Trophoblast cell (in vitro differentiated cells and primary cell): Measurements from ENCODE around the gene SH3BP1. TPM values are rescaled to one million over a fixed set of nuclear protein-coding genes. Genes with fewer than 3 reads are reported as not detected.
A peak's percentile ranks its signal among the peaks of the same experiment; 100 is the strongest.
"Not testable (repeated sequence)": the region's sequence is repeated elsewhere in the genome, so short reads cannot be mapped to it uniquely, and the experiment has no call there.

Source experiments
- DNase-seq, 2 donors: peaks; one replicate each; pipeline ENCODE4 v3.0.0-alpha.2; 2016
- H2AFZ ChIP-seq: 2 replicates; pipeline ENCODE4 v1.6.1; 2013; ENCODE audit warnings: low read length, moderate library complexity, mild to moderate bottlenecking; ENCODE audit not compliant: insufficient read depth, poor library complexity
- H2AK5ac ChIP-seq: 2 replicates; pipeline ENCODE4 v1.6.1; 2013; ENCODE audit warnings: mild to moderate bottlenecking, low read length
- H2BK120ac ChIP-seq: 2 replicates; pipeline ENCODE4 v1.6.1; 2013; ENCODE audit warnings: low read length, mild to moderate bottlenecking, moderate library complexity; ENCODE audit not compliant: insufficient read depth, poor library complexity
- H2BK12ac ChIP-seq: 2 replicates; pipeline ENCODE4 v1.6.1; 2013; ENCODE audit warnings: mild to moderate bottlenecking, low read length, moderate library complexity
- H2BK5ac ChIP-seq: 2 replicates; pipeline ENCODE4 v1.6.1; 2013; ENCODE audit warnings: low read length, low read depth, moderate library complexity, mild to moderate bottlenecking; ENCODE audit not compliant: poor library complexity
- H3K14ac ChIP-seq: 2 replicates; pipeline ENCODE4 v1.6.1; 2013; ENCODE audit warnings: mild to moderate bottlenecking, low read length
- H3K18ac ChIP-seq: 2 replicates; pipeline ENCODE4 v1.6.1; 2013; ENCODE audit warnings: mild to moderate bottlenecking, low read length
- H3K23ac ChIP-seq: 2 replicates; pipeline ENCODE4 v1.6.1; 2013; ENCODE audit warnings: low read length
- H3K27ac ChIP-seq: 2 replicates; pipeline ENCODE4 v1.5.1; 2013; ENCODE audit warnings: low read depth, mild to moderate bottlenecking, inconsistent platforms, low read length, moderate library complexity
- H3K27me3 ChIP-seq: 2 replicates; pipeline ENCODE4 v1.6.1; 2013; ENCODE audit warnings: inconsistent platforms, mild to moderate bottlenecking, low read length, moderate library complexity; ENCODE audit not compliant: insufficient read depth
- H3K36me3 ChIP-seq, 2 experiments: 1 replicate in 1 of 2; 2 replicates in 1 of 2; pipeline ENCODE4 v1.6.1; 2013; ENCODE audit warnings: low read length in 2 of 2, mild to moderate bottlenecking in 2 of 2, moderate library complexity in 1 of 2; ENCODE audit not compliant: insufficient read depth in 2 of 2, control insufficient read depth in 1 of 2
- H3K4ac ChIP-seq: 2 replicates; pipeline ENCODE4 v1.6.1; 2013; ENCODE audit warnings: low read depth, mild to moderate bottlenecking, low read length, moderate library complexity
- H3K4me1 ChIP-seq, 2 experiments: 1 replicate in 1 of 2; 2 replicates in 1 of 2; pipeline ENCODE4 v1.6.1; 2013; ENCODE audit warnings: low read length in 2 of 2, mild to moderate bottlenecking in 2 of 2, moderate library complexity in 1 of 2; ENCODE audit not compliant: insufficient read depth in 2 of 2, control insufficient read depth in 1 of 2
- H3K4me2 ChIP-seq: 2 replicates; pipeline ENCODE4 v1.6.1; 2013; ENCODE audit warnings: inconsistent platforms, mild to moderate bottlenecking, low read length, moderate library complexity
- H3K4me3 ChIP-seq: 2 replicates; pipeline ENCODE4 v1.5.1; 2013; ENCODE audit warnings: mild to moderate bottlenecking, low read depth, low read length, inconsistent platforms
- H3K79me1 ChIP-seq: one replicate; pipeline ENCODE4 v1.6.1; 2013; ENCODE audit warnings: low read length
- H3K79me2 ChIP-seq: 2 replicates; pipeline ENCODE4 v1.6.1; 2013; ENCODE audit warnings: low read length, mild to moderate bottlenecking; ENCODE audit not compliant: control insufficient read depth, insufficient read depth, poor library complexity
- H3K9ac ChIP-seq: 2 replicates; pipeline ENCODE4 v1.6.1; 2013; ENCODE audit warnings: mild to moderate bottlenecking, low read length
- H3K9me3 ChIP-seq: 2 replicates; pipeline ENCODE4 v1.6.1; 2013; ENCODE audit warnings: low read depth, mild to moderate bottlenecking, control low read depth, inconsistent platforms, low read length; ENCODE audit not compliant: insufficient read depth
- H4K12ac ChIP-seq: 2 replicates; pipeline ENCODE4 v1.6.1; 2013; ENCODE audit warnings: low read depth, mild to moderate bottlenecking, low read length, moderate library complexity
- H4K8ac ChIP-seq: 2 replicates; pipeline ENCODE4 v1.6.1; 2013; ENCODE audit warnings: low read depth, mild to moderate bottlenecking, low read length, moderate library complexity
- H4K91ac ChIP-seq: one replicate; pipeline ENCODE4 v1.6.1; 2013; ENCODE audit warnings: low read depth, mild to moderate bottlenecking, low read length, moderate library complexity
- WGBS: extraction: QIAGEN DNeasy Blood & Tissue Kit; methylation state at CpG from one replicate; pipeline ENCODE4 v1.1.7; 2013; ENCODE audit warnings: missing lambda C conversion rate; ENCODE audit not compliant: insufficient read length, insufficient coverage; ENCODE audit errors: extremely low coverage; 5-methylcytosine and 5-hydroxymethylcytosine counted together
- polyA plus RNA-seq: library from polyadenylated mRNA; stranded (reverse); fragments of 200-250 nt; gene quantifications from 2 replicates; pipeline ENCODE4 v1.2.3, GENCODE V29; 2013

The SH3BP1 gene
- polyA plus RNA-seq = 34.1 and 35.7 TPM in 2 replicates

GRCh38 chr22:37639070-37639760 is at the start of gene SH3BP1:
TSS of gene SH3BP1 (plus strand) at chr22:37639669. CDS start at chr22:37639788, 119 bp downstream.
- no CpG with 5 or more reads among the region's 57 CpGs for WGBS

DNA sequence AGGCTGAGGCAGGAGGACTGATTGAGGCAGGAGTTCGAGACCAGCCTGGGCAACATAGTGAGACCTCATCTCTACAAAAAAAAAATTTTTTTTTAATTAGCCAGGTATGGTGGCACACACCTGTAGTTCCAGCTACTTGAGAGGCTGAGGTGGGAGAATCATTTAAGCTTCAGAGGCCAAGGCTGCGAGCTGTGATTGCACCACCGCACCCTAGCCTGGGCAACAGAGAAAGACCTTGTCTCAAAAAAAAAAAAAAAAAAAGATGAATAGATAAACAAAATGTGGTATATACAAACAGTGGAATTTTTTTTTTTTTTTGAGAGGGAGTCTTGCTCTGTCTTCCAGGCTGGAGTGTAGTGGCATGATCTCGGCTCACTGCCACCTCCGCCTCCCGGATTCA is 48.4 kb upstream of the SH3BP1 start:
- not testable (repeated sequence) for H3K4me1 ChIP-seq, H3K4me3 ChIP-seq, H3K79me1 ChIP-seq, H3K36me3 ChIP-seq, H3K4ac ChIP-seq, H2AK5ac ChIP-seq, H3K79me2 ChIP-seq, H3K23ac ChIP-seq, H3K27me3 ChIP-seq, H3K4me2 ChIP-seq, H4K12ac ChIP-seq, H3K9ac ChIP-seq, H3K9me3 ChIP-seq, H2AFZ ChIP-seq
- Histone ChIP-seq H3K27ac (peak overlapping the region; percentile 88), H4K91ac (peak overlapping the region; percentile 88), H3K18ac (peak overlapping the region; percentile 54), H3K14ac (peak overlapping the region; percentile 48), H4K8ac (peak overlapping the region; percentile 73), H2BK5ac (peak overlapping the region; percentile 81), H2BK12ac (peak overlapping the region; percentile 70), H2BK120ac (peak overlapping the region; percentile 90)
- DNase-seq = peak in 1 of 2 donors; percentile 54
- WGBS = no CpG with 5 or more reads among the region's 6 CpGs

More at GRCh38 chr22:37639070-37639760, at the start of gene SH3BP1:
- H3K9ac ChIP-seq = peak within 1 kb of the TSS; percentile 64
- H3K27ac ChIP-seq = peak within 1 kb of the TSS; percentile 72
- H2AK5ac ChIP-seq = peak within 1 kb of the TSS; percentile 92
- H3K36me3 ChIP-seq = peaks cover 23 to 27% of the 10 kb centered on the region in 2 experiments
- H3K18ac ChIP-seq = peak within 1 kb of the TSS; percentile 90
- peak within 1 kb of the TSS; percentile 60 for H3K4me2 ChIP-seq
- H3K27me3 ChIP-seq = no peaks in the 10 kb centered on the region
- peak within 1 kb of the TSS; percentile 86 for H2BK5ac ChIP-seq
- peak within 1 kb of the TSS; percentile 93 for H2BK12ac ChIP-seq
- peak within 1 kb of the TSS; percentile 79 for H2BK120ac ChIP-seq
- H4K12ac ChIP-seq = peak within 1 kb of the TSS; percentile 60
- peak within 1 kb of the TSS; percentile 78 for H3K14ac ChIP-seq
- H3K4ac ChIP-seq = peak within 1 kb of the TSS; percentile 84
- peaks cover 3% of the 10 kb centered on the region for H3K9me3 ChIP-seq
- peak within 1 kb of the TSS; percentile 11 for H3K23ac ChIP-seq
- H3K4me3 ChIP-seq = peak within 1 kb of the TSS; percentile 83
- peak; percentile 65 to 79 for DNase-seq
- H3K79me2 ChIP-seq = peaks cover 9% of the 10 kb centered on the region
- peaks cover 28 to 32% of the 10 kb centered on the region in 2 experiments for H3K4me1 ChIP-seq
- peak within 1 kb of the TSS; percentile 81 for H4K8ac ChIP-seq
- peak within 1 kb of the TSS; percentile 95 for H4K91ac ChIP-seq
- H2AFZ ChIP-seq = peak within 1 kb of the TSS; percentile 28
- peaks cover 19% of the 10 kb centered on the region for H3K79me1 ChIP-seq

DNA sequence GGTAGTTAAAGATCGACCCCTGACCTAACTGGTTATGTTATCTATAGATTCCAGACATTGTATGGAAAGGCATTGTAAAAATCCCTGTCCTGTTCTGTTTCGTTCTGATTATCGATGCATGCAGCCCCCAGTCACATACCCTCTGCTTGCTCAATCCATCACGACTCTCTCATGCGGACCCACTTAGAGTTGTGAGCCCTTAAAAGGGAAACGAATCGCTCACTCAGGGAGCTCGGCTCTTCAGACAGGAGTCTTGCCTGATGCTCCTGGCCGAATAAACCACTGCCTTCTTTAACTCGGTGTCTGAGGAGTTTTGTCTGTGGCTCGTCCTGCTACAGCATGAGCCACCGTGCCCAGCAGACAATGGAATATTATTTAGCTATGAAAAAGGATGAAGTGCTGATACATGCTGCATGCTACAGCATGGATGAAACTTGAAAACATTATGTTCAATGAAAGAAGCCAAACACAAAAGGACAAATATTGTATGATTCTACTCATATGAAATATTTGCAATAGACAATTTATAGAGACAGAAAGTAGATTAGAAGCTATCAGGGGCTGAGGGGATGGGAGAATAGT is 47.6 kb upstream of the SH3BP1 start:
- H3K9ac ChIP-seq = no peak overlapping the region
- H3K18ac ChIP-seq = no peak overlapping the region
- H3K9me3 ChIP-seq = no peaks in the 10 kb centered on the region
- no peak overlapping the region for H3K4me2 ChIP-seq
- no peaks in the 10 kb centered on the region for H3K27me3 ChIP-seq
- peak; percentile 52 to 73 for DNase-seq
- H3K79me2 ChIP-seq = no peaks in the 10 kb centered on the region
- H3K4me1 ChIP-seq = peaks cover 0 to 3% of the 10 kb centered on the region in 2 experiments
- H3K4me3 ChIP-seq = no peak overlapping the region
- peak overlapping the region; percentile 78 for H3K27ac ChIP-seq
- no peak overlapping the region for H2AK5ac ChIP-seq
- H3K36me3 ChIP-seq = no peaks in the 10 kb centered on the region
- no CpG with 5 or more reads among the region's 12 CpGs for WGBS
- H3K4ac ChIP-seq = no peak overlapping the region
- H4K91ac ChIP-seq = no peak overlapping the region
- no peak overlapping the region for H2AFZ ChIP-seq
- peak overlapping the region; percentile 8 for H2BK120ac ChIP-seq
- H3K79me1 ChIP-seq = no peaks in the 10 kb centered on the region
- no peak overlapping the region for H4K8ac ChIP-seq
- H3K14ac ChIP-seq = no peak overlapping the region
- no peak overlapping the region for H2BK12ac ChIP-seq
- no peak overlapping the region for H2BK5ac ChIP-seq
- H4K12ac ChIP-seq = no peak overlapping the region
- H3K23ac ChIP-seq = no peak overlapping the region

GRCh38 chr22:37594237-37594636 is 45.2 kb upstream of the SH3BP1 start:
- Histone ChIP-seq H2AFZ (no peak overlapping the region), H2AK5ac (no peak overlapping the region), H3K9ac (no peak overlapping the region), H3K4me1 (peaks cover 0 to 3% of the 10 kb centered on the region in 2 experiments), H3K4me2 (no peak overlapping the region), H3K18ac (no peak overlapping the region), H3K27me3 (no peaks in the 10 kb centered on the region), H3K4ac (no peak overlapping the region), H2BK5ac (no peak overlapping the region), H3K4me3 (no peak overlapping the region), H3K9me3 (no peaks in the 10 kb centered on the region), H2BK120ac (no peak overlapping the region), H2BK12ac (peak overlapping the region; percentile 17), H3K14ac (no peak overlapping the region), H3K27ac (no peak overlapping the region), H3K23ac (no peak overlapping the region), H3K79me1 (no peaks in the 10 kb centered on the region), H3K79me2 (no peaks in the 10 kb centered on the region), H4K12ac (no peak overlapping the region), H4K8ac (no peak overlapping the region), H4K91ac (no peak overlapping the region), H3K36me3 (no peaks in the 10 kb centered on the region)
- no CpG with 5 or more reads among the region's 5 CpGs for WGBS
- no peak for DNase-seq
